ENCODE results near the gene C12orf42. TPM values are rescaled to one million over a fixed set of nuclear protein-coding genes. Genes with fewer than 3 reads are reported as not detected.

Gene C12orf42
- total RNA-seq (2014; rRNA removed; shearing (Covaris generic)), result not detected in 2 replicates

DNA sequence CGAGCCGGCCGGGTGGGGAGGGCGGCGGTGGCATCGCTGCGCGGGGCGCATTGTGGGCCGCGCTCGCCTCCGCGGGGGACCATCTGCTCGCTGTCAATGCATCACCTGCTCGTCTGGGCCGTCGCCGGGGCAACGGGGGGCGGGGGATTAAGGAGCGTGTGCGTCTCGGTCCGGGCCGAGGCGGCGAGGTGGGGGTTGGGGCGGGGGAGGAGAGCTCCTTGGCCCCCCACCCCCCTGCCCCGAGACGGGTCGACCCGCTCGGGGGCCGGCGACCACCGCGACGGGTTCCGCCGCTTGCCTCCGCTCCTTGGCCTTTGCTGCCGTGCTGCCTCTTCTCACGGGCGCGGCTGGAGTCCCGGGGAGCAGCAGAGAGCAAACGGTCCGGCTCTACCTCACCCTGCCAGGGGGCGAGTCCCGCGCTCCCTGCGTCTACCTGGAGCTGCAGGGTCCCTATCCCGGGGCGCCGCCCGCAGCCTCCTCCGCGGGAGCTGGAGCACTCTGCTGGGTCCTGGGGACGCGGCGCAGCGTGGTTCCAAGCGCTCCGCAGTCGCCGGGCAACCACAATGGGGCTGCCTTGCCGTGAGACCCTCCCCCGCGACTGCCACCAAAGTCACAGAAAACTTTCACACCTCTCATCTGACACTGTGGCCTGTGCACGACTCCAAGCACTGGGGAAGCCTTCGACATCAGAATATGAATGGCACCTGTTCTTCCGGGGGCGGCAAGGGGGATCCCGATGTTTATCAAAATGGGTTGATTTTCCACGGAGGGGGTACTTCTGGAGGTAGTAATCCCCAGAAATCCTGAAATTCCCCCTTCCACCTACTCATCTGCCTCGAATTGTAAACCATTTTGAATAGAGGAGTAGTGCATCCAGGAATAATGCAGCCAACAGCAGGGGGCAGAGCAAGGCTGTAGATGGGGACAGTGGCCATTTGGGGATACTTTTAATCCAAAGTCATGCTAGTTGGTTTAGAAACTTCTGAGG lies at the start of gene C12orf42:
TSS of gene C12orf42 (minus strand) at position 500 of the 988 bp plus-strand sequence. CDS start 17,542 bp downstream, outside the sequence.
- DNase-seq (ENCODE audit: low spot score), result peak; percentile 30

DNA sequence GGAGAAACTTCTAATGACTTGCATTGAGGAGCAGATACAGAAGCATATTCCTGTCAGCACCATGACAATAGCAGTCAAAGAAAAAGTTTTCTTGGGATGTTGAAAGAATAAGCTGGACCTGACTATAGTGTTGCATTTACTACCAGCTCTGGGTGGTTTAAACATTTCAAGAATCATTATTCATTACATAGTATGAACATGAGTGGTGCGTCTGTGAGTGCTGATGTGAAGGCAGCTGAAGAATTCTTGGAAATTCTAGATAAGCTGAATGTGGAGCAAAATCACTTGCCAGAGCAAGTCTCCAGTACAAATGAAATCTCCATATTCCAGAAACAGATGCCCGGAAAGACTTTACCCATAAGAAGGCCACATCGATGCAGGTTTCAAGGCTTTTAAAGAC lies 46.3 kb upstream of the C12orf42 start:
- DNase-seq (ENCODE audit: low spot score), result no peak

DNA sequence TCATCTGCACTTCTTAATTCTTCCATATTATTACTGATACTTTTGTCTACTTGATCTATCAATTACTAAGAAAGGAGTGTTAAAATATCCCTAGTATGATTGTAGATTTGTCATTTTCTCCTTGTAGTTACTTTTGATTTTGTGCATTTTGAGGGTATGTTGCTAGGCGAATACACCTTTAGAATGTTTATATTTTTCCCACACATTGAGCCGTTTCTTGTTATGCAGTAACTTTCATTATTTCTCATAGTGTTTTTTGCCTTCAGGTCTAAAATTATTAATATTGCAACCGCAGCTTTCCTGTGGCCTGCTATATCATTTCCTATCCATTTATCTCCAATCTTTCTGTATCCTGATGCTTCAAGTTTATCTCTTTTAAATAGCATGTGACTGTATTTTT lies 44.6 kb upstream of the C12orf42 start:
- DNase-seq (ENCODE audit: low spot score), result no peak

DNA sequence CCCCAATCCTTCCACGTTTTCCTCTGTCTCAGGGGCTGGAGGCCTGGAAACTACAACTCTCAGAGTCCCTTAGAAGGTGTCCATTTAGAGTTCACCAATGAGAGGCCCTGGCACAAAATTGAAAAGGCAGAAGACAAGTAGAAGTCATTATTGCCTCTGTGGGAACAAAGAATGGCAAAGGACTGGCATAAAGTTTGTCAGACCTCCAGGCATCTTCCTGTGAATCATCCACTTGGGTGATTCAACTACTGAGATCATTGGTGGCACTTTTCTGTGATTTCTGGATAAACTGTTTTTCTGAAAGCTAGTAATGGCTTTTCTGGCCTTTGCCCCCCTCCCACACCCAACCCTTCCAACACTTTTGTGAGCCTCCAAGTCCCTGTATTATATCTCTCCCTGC lies 42.6 kb upstream of the C12orf42 start:
- no peak for DNase-seq (ENCODE audit: low spot score)

DNA sequence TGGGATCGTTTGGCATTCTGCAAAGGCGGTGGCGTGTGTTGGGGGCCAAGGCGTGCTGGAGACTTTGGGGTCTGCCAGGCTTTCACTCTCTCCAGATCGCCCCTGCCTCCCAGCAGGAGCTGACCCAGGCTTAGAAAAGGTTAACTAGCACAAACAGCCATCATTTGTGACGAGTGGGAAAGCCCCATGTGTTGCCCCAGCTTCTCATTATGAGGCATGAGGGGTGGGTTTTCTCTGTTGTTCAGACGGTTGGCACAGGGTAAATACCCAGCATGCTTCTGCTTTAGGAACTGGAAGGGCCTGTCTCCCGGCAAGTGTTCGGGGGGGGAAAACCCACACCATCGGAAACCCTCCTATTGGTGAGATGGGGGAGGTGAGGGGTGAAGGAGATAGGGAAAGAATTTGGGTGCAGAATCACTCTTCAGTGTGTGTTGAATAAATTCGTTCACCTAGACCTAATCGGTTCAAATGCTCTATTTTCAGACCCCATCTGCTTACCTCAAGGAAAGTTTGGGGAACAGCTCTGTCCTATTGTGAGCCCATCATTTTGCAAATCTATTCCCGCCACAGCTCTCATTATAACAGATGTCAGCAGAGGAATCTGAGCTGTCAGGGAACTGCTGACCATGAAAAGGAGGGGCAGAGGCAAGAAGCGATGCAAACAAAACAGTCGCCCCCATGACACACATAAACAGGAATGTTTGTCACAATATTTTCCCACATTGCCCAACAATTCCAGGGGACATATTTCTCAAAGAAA lies 34.7 kb upstream of the C12orf42 start:
- DNase-seq (ENCODE audit: low spot score), result no peak

DNA sequence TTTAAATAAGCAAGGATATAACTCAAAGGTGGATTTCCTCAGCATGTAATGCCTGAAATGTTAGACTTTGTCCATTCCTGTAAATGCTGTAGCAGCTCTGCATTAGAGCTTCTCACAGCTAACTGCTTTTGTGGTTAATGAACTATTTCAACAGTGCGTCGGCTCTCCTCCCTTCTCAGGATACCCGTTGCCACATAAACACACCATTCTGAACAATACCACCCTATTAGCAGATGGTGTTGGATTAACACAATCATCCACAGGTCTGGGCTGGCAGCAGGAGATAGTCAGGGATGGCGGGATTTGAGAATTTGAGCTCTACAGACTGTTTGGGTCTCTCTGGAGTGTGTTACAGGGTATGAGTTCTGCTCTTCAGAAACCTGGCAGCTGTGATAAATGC lies 33.5 kb upstream of the C12orf42 start:
- DNase-seq (ENCODE audit: low spot score), result no peak

DNA sequence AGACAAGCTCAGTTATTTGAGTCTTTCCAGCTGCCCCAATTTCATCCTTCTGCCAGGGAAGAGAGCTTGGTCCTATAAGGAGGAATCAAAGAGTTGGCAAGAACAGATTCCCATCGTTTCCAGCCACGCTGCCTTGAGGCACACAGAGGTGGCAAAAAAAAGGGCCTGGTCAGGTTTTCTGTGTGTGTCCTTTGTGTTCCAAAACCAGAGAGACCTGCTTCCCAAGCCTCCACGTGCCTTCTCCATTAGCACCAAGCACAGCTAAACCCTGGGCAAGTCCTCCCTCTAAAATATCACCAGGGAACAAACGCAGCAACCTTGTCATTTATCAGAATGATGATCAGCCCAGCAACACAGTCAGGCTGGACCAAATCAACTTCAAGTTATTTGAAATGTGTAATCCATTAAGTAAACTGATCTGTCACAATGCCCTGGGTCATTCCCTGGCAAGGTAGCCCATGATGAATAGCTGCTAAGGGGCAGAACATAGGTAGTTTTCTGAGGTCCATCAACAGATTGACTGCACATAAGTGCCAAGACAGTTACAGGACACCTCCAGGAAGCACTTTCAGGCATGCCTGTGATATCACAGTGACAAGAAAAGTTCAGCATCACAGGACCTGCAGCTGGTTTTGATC lies 28.6 kb upstream of the C12orf42 start:
- no peak for DNase-seq (ENCODE audit: low spot score)

DNA sequence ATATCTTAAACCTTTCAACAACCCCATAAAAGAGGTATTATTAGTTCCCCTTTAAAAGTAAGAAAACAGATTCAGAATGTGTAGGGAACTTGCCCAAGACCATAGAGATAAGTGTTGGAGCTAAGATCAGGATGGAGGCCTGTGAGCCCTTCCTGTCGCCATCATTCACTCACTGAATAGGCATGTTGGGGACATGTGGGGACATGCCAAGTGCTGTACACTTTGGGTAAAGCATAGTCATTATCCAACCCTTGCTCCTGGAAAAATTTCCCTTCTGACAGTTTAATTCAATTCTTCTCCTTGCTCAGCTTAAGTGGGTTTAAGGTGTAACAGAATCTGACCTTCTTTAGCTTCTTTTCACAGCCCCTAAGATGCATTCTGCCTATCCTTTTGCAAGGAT lies 28.0 kb upstream of the C12orf42 start:
- DNase-seq (ENCODE audit: low spot score), result no peak

DNA sequence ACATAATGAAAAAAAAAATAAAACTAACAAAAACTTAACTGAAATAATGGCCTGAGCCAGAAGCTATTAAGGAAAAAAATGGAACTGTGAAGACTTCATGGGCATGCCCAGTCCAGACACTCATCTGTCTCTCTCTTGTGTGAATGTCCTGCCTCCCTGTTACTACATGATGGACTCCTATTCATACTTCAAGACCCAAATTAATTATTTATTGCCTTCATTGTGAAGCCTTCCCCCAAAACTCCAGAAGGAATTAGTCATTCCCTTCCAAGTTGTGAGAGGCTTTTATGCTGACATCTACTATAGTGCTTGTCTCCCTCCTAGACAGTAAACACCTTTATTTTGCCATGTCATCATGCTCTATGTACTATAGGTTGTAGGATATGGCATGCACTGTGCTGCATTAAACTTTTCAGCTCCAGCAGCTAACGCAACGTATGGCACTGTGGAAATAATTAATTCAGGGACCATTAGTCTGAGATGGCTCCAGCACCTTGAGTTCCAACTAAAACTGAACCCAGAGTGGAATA lies 25.0 kb upstream of the C12orf42 start:
- DNase-seq (ENCODE audit: low spot score), result no peak

DNA sequence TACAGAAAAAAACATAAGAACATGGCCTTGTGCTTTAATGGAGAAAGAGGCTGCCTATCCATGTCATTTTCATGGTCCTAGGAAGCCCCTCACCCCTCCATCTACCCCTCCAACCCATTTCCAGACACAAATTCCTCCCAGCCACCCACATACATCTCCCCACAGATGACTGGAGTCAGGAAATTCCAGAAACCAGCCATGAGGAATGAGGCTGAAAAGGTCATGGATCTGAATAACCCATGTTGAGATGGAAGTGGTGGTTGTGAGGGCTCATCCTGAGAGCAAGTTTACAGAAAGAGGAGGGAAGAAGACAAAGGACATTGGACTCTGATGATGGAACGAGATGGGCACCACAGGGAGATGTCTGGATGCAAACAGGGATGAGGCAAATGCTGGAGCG lies 23.9 kb upstream of the C12orf42 start:
- DNase-seq (ENCODE audit: low spot score), result no peak

DNA sequence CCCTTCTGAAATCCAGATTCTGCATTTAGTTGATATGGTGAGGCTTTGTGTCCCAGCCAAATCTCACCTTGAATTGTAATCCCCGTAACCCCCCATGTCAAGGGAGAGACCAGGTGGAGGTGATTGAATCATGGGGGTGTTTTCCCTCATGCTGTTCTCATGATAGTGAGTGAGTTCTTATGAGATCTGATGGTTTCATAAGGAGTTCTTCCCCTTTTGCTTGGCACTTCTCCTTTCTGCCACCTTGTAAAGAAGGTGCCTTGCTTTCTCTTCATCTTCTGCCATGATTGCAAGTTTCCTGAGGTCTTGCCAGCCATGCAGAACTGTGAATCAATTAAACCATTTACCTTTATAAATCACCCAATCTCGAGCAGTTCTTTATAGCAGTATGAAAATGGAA lies 23.1 kb upstream of the C12orf42 start:
- DNase-seq (ENCODE audit: low spot score), result no peak

DNA sequence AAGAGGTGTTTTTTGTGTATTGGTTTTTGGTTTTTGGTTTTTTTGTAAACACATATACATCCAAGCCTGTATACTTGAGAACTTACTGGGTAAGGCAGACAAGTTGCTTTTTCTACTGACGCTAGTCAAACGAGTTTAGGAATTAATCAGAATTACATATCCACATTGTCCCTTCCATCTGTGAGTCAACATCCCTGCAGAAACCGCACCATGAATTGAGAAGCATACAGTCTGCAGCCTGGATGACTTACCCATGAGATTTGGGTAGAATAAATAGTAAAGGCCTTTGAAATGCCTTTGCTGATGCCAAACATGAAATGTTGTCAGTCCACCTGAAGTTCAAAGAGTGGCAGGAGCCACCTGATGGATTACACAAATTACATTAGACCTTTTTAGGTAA lies 21.4 kb upstream of the C12orf42 start:
- DNase-seq (ENCODE audit: low spot score), result no peak

DNA sequence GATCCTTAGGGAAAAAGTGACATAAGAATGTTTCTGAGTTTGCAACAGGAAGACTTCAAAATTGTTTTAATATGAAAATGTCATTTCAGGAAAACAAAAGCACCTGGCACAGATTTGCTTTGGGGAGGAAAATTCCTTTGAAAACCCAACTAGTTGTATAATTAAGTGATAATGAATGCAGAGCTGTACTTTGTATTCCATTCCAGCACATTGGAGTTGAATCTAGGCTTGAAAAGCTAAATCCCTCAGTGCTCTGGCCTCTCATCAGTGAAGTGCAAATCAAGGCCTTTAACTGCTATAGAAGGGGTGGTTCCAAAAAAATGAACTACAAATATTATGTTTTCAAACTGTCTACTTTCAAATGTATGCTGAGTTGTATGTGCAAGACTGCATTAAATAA lies 19.6 kb upstream of the C12orf42 start:
- DNase-seq (ENCODE audit: low spot score), result no peak

DNA sequence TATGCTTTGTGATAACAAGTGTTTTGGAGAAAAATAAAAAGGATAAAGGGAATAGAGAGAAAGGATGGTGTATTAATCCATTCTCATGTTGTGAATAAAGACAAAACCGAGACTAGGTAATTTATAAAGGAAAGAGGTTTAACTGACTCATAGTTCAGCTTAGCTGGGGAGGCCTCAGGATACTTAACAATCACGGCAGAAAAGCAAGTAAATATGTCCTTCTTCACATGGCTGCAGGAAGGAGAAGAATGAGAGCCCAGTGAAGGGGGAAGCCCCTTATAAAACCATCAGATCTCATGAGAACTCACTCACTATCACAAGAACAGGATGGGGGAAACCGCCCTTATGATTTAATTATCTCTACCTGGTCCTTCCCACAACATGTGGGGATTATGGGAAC lies 18.1 kb upstream of the C12orf42 start:
- no peak for DNase-seq (ENCODE audit: low spot score)

DNA sequence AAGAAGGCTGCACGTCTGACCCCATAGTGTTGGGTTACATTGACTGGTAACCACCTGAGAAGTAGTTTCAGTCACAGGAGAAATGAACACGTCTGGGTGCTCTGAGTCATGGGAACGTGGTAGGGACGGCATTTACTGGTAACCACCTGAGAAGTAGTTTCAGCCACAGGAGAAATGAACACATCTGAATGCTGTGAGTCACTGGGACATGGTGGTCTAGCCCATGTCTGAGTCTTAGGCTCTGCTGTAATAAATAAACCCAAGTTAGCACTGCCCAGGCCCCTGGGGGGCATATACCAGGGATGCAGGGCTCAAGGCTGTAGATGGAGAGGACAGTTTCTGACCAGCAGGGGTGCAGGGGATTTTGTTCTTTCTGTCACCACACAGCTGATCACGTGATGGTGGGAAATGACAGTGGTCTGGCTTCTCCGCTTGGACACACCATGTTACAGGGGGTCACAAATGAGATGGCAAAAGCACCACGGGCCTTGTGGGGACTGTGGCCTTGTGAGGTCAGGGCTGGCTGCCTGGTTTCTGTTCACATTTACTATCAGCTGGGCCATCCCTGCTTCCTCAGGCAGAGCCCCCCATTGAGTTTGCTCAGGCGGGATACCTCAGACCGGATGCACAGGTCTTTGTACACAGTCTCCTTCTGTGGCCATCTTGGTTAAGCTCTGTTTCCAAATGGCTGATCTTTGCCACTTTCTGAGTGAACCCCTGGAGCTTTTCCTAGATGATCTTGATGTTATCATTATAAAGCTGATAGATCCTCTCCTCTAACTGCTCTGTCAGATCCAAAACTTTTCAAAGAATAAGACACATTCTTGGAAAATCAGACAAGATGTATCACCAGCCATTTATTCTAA lies 9.8 kb upstream of the C12orf42 start:
- DNase-seq (ENCODE audit: low spot score), result peak; percentile 57

DNA sequence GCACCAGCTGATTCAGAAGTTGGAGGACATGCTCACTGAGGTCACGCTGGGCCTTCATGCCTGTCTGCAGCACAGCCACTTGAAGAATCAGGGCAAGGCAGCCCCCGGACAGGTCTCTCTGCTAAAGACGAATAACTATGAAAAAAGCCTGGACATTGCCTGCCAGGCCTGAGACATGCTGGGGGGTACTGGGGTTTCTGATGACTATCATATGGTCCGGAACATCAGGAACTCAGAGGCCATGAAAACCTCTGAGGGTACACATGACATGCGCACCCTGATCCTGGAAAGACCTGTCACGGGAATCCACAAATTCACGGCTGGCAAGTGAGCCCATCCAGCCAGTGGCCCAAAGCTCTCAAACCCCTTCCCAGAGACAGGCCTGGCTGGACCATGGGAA lies 8.8 kb upstream of the C12orf42 start:
- no peak for DNase-seq (ENCODE audit: low spot score)

DNA sequence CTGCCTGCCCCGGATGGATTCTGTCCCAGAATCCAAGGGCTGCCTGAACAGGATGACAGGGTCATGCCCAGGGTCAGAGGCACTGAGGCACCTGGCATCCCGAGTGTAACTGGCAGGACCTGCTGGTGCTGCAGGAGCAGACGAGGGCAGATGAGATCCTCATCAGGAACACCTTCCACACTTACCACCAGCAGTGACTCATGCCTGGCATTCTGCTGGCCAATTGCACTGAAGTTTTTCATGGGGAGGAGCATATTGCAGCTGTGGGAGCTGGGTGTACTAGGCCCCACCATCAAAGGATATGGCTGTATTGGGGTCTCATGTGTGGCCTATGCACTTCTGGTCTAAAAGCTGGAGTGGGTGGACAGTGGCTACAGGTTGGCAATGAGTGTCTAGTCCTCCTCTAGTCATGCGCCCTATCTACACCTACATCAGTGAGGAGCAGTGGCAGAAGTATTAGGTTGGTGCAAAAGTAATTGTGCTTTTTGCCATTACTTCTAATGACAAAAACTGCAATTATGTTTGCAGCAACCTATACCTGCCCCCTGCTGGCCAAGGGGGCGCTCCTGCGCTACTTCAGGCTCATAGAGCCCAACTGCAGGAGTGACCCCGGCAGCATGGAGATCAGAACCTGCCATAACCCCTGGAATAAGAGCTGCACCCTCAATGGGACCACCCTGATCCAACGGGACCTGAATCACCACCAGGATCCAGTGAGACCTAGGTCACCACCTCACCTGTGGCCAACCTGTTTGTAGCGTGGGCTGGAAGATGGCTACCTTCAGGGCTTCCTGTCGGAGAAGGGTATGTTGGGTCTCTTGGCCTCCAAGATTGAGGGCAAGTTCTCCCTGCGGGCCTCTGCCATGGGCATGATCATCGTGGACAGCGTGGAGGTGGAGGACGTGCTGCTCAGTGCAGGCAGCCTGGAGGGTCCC lies 8.0 kb upstream of the C12orf42 start:
- no peak for DNase-seq (ENCODE audit: low spot score)

DNA sequence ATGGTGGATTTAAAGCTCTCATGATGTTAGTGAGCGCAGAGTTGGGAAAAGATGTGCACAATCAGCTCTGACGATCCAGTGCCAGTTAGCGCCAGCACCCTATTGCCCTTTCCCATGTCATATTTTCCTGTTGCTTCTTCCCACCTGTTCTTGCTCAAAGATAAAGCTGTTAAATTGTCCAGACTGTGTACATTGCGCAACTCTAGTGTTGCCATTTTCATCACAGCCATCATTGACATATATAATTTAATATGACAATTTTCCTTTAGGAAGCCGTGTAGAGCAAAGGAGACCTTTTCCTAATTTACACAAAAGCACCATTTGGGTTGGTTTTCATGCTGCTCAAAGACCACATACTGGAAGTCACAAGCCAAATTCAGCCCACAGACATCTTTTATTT lies 5.7 kb upstream of the C12orf42 start:
- DNase-seq (ENCODE audit: low spot score), result no peak

DNA sequence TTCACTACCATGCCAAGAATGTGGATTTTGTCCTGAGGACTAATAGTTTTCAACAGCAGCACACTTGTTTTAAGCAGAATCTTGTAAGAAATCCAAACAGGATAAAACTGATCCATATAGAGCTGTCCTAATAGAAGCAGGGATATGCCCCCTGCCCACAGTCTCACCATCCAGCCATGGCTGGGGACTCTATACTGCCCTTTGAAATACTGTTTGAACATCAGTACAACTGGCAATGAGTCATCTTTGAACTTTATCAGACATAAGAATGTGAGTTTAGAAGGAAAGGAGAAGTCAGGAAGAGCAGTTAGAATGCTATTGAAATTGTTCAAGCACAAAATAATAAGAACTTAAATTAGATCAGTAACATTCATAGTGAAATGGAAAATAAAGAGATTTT lies 3.8 kb upstream of the C12orf42 start:
- no peak for DNase-seq (ENCODE audit: low spot score)

DNA sequence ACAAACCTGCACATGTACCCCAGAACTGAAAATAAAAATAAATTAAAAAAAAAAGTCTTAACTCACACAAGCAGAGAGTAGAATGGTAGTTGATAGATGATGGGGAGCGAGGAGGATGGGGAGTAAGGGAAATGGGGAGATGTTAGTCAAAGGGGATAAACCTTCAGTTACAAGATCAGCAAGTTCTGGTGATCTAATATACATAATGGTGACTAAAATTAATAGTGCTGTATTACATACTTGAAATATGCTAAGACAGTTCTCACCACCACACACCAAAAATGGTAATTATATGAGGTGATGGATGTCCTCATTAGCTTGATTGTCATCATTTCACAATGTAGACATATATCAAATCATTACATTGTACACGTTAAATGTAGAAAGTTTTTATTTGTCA lies 3.2 kb upstream of the C12orf42 start:
- DNase-seq (ENCODE audit: low spot score), result no peak

Data from H4 (cell line).